Liver (tissue), 3 donors: ENCODE measurements around the gene FGFR4.

Experiments
- EGR1 ChIP-seq, 2 donors: IDR thresholded peaks; 2 replicates each; pipeline ENCODE4 v1.6.1; 2016 to 2018; ENCODE audit warnings: antibody characterized with exemption in 2 of 2, low read depth in 2 of 2
- GABPA ChIP-seq, 2 donors: IDR thresholded peaks in 1 of 2; conservative IDR thresholded peaks in 1 of 2; 2 replicates each; pipeline ENCODE4 v1.6.1; 2016; ENCODE audit warnings: antibody characterized with exemption in 2 of 2, mild to moderate bottlenecking in 1 of 2, moderate library complexity in 1 of 2
- JUND ChIP-seq, 2 donors: IDR thresholded peaks; 2 replicates each; pipeline ENCODE4 v1.6.1; 2016; ENCODE audit warnings: antibody characterized with exemption in 2 of 2
- RAD21 ChIP-seq, 2 donors: IDR thresholded peaks; 2 replicates each; pipeline ENCODE4 v1.6.1; 2016; ENCODE audit warnings: antibody characterized with exemption in 2 of 2, mild to moderate bottlenecking in 2 of 2
- TAF1 ChIP-seq: conservative IDR thresholded peaks from 2 replicates; pipeline ENCODE4 v1.6.1; 2016; ENCODE audit warnings: antibody characterized with exemption, mild to moderate bottlenecking
- YY1 ChIP-seq: IDR thresholded peaks from 2 replicates; pipeline ENCODE4 v1.6.1; 2016; ENCODE audit warnings: antibody characterized with exemption, mild to moderate bottlenecking
- TF ChIP-seq, protein P1 (sequence below): fragments of 150-350 bp; IDR thresholded peaks from 2 replicates; pipeline ENCODE4 v1.5.1; 2017; ENCODE audit warnings: improper control_type of control experiment, low read depth, low read length; ENCODE audit not compliant: missing input control
- TF ChIP-seq, protein P2 (sequence below): IDR thresholded peaks from 2 replicates; pipeline ENCODE4 v1.6.1; 2016; ENCODE audit warnings: antibody characterized with exemption
- TF ChIP-seq, protein P3 (sequence below): IDR thresholded peaks from 2 replicates; pipeline ENCODE4 v1.6.1; 2016; ENCODE audit warnings: antibody characterized with exemption
- TF ChIP-seq, protein P4 (sequence below): IDR thresholded peaks from 2 replicates; pipeline ENCODE4 v1.6.1; 2016; ENCODE audit warnings: antibody characterized with exemption
- donor health status: healthy.
- donor health status: healthy.

DNA sequence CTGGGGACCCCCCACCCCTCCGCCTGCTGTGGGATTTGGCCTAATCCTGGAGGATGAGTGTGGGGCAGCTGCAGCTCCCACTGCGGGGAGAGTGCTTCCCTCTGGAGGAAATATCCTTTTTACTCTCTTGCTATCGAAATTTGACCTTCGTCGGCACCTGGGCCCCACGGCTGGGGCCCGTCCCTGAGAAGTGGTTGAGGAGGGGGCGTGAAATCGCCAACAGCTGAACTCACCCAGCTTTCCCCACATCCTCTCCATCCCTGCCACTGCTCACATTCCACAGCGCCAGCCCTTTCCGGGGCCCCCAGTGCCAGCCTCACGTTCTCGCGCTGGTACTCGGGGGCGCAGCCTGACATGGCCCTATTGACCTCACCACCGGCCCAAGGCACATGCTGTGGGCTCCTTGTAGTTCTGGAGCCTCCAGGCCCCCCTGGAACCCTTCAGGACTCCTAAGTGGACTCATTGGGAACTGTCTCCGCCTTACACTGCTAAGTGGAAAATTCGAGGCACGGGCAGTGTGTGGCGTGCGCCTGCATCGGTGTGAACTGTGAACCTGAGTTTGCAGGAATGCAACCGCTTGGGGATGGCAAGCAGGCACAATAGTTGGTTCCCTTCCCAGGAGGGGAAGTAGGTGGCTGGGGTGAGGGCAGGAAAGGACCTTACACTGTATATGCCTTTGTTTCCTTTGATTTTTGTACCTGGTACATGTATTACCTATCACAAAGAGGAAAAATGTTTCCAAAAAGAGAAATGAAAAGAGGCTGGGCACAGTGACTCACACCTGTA lies 19.2 kb downstream of the FGFR4 start:
- TF ChIP-seq, protein P1, sequence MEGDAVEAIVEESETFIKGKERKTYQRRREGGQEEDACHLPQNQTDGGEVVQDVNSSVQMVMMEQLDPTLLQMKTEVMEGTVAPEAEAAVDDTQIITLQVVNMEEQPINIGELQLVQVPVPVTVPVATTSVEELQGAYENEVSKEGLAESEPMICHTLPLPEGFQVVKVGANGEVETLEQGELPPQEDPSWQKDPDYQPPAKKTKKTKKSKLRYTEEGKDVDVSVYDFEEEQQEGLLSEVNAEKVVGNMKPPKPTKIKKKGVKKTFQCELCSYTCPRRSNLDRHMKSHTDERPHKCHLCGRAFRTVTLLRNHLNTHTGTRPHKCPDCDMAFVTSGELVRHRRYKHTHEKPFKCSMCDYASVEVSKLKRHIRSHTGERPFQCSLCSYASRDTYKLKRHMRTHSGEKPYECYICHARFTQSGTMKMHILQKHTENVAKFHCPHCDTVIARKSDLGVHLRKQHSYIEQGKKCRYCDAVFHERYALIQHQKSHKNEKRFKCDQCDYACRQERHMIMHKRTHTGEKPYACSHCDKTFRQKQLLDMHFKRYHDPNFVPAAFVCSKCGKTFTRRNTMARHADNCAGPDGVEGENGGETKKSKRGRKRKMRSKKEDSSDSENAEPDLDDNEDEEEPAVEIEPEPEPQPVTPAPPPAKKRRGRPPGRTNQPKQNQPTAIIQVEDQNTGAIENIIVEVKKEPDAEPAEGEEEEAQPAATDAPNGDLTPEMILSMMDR = no peak
- no peak for TF ChIP-seq RAD21 (IDR thresholded peaks at IDR 0.05)
- TF ChIP-seq, protein P2, sequence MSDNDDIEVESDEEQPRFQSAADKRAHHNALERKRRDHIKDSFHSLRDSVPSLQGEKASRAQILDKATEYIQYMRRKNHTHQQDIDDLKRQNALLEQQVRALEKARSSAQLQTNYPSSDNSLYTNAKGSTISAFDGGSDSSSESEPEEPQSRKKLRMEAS = no peak
- no peak for TF ChIP-seq YY1
- TF ChIP-seq GABPA (IDR thresholded peaks at IDR 0.05 in 1 of 2, conservative IDR thresholded peaks at IDR 0.05 in 1 of 2) = no peak
- no peak for TF ChIP-seq TAF1
- TF ChIP-seq, protein P3, sequence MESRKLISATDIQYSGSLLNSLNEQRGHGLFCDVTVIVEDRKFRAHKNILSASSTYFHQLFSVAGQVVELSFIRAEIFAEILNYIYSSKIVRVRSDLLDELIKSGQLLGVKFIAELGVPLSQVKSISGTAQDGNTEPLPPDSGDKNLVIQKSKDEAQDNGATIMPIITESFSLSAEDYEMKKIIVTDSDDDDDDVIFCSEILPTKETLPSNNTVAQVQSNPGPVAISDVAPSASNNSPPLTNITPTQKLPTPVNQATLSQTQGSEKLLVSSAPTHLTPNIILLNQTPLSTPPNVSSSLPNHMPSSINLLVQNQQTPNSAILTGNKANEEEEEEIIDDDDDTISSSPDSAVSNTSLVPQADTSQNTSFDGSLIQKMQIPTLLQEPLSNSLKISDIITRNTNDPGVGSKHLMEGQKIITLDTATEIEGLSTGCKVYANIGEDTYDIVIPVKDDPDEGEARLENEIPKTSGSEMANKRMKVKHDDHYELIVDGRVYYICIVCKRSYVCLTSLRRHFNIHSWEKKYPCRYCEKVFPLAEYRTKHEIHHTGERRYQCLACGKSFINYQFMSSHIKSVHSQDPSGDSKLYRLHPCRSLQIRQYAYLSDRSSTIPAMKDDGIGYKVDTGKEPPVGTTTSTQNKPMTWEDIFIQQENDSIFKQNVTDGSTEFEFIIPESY = no peak
- TF ChIP-seq EGR1 (IDR thresholded peaks at IDR 0.05; ENCODE audit: low read depth in 2 of 2) = no peak
- TF ChIP-seq, protein P4, sequence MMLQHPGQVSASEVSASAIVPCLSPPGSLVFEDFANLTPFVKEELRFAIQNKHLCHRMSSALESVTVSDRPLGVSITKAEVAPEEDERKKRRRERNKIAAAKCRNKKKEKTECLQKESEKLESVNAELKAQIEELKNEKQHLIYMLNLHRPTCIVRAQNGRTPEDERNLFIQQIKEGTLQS = no peak
- no peak for TF ChIP-seq JUND (IDR thresholded peaks at IDR 0.05)
